Cardiac fibroblast (primary cell): ENCODE data around the gene INTS1.

Source experiments
- DNase-seq, 2 donors: peaks; one replicate each; pipeline versions ENCODE4 v3.0.0 to v3.0.0-alpha.2; 2010; ENCODE audit warnings: low read depth in 2 of 2
- H3K4me3 ChIP-seq, 2 donors: replicated peaks in 1 of 2; 1 replicate in 1 of 2; 2 replicates in 1 of 2; pipeline ENCODE4 v1.5.1; 2011; ENCODE audit warnings: low read depth in 2 of 2, low read length in 2 of 2, mild to moderate bottlenecking in 2 of 2, moderate library complexity in 1 of 2
- TF ChIP-seq, protein P1 (sequence below): IDR thresholded peaks from one replicate; pipeline ENCODE4 v1.5.1; 2011; ENCODE audit warnings: low read depth, mild to moderate bottlenecking, low read length, inconsistent platforms

Gene INTS1

DNA sequence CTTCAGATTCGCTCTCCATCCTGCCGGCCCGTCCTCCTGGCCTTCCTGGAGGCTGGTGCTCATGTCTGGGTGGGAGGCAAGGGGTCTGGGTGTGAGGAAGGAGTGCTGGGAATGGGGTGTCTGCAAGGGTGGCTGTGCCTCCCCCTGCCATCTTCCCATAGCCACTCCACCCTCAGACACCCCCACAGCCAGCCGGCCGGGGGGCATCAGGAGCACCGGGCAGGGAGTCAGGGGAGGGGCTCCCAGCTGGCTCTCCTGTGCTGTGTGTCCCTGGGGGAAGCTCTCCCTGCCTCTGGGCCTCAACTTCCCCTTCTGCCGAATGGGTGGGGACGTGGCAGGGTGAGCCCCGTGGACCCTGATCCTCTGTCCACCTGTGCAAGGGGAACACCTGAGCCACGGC lies 63.6 kb downstream of the INTS1 start:
- TF ChIP-seq, protein P1, sequence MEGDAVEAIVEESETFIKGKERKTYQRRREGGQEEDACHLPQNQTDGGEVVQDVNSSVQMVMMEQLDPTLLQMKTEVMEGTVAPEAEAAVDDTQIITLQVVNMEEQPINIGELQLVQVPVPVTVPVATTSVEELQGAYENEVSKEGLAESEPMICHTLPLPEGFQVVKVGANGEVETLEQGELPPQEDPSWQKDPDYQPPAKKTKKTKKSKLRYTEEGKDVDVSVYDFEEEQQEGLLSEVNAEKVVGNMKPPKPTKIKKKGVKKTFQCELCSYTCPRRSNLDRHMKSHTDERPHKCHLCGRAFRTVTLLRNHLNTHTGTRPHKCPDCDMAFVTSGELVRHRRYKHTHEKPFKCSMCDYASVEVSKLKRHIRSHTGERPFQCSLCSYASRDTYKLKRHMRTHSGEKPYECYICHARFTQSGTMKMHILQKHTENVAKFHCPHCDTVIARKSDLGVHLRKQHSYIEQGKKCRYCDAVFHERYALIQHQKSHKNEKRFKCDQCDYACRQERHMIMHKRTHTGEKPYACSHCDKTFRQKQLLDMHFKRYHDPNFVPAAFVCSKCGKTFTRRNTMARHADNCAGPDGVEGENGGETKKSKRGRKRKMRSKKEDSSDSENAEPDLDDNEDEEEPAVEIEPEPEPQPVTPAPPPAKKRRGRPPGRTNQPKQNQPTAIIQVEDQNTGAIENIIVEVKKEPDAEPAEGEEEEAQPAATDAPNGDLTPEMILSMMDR = no peak
- no peak for DNase-seq
- H3K4me3 ChIP-seq = no peak overlapping the region

DNA sequence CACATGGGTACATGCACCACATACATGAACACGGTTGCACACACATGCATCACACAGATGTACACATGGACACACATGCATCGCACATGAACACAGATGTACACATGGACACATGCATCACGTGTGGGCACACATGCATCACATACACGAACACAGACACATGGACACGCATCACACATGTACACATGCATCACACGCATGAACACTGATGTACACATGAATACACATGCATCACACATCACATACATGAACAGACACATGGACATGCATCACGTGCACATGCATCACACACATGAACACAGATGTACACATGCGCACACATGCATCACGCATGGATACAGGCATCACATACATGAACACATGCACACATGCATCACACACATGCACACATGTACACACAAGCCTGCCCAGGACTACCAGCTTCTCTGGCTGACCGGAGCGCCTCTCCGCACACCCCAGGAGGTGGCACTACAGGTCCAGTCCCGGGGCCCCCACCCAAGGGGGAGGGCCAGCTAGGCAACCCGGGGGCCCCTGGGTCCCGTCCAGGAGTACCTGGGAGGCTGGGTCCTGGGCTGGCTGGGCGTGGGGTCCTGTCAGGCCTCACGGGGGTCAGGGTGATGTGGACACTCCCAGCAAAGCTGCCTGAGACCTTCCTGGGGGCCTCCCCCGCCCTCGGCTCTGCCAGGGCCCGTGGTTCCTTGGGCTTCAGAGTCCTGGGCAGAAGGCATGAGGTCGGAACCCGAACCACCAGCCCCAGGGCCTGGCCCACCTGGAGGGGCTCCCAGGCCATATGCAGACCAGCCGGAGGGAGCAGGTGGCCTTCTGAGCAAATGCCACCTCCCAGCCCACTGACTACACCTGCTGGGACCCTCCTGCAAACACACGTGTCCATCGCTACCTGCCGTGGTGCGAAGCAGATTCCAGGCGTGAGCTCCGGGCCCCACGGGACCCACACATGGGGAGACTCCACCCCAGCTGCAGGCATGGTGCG lies 64.5 kb downstream of the INTS1 start:
- no peak overlapping the region for H3K4me3 ChIP-seq
- no peak for DNase-seq
- TF ChIP-seq, protein P1 = no peak

GRCh38 chr7:1438821-1439220 lies 65.4 kb downstream of the INTS1 start:
- no peak overlapping the region for H3K4me3 ChIP-seq
- no peak for DNase-seq
- TF ChIP-seq, protein P1 = no peak

- no peak for DNase-seq
Observed at GRCh38 chr7:1438208-1438607, 66.0 kb downstream of the INTS1 start.

DNA sequence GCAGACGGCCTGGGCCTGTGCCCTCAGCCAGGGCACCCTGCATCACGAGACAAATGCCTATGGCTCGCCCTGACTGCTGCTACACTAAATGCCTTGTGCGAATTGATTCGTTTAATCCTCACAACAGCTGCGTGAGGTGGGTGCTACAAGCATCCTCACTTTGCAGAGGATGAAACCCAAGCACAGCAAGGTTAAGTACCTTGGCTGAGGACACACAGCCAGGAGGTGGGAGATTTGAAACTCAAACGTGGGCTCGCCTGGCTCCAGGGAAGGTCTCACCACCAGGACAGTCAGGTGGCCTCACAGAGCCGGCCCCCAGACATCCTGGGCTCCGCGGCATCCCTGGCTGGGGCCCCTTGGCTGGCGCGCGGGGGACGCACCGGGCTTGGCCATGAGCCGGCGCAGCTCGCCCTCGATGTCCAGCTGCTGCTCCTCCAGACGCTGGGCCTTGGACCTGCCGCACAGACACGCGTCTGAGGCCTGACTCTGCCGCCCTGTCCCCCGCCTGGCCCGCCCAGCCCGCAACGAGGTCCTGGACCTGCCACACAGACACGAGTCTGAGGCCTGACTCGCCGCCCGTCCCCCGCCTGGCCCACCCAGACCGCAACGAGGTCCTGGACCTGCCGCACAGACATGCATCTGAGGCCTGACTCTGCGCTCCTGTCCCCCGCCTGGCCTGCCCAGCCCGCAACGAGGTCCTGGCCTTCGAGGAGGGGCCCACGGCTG lies 66.9 kb downstream of the INTS1 start:
- TF ChIP-seq, protein P1 = no peak
- no peak overlapping the region for H3K4me3 ChIP-seq
- no peak for DNase-seq

More at GRCh38 chr7:1438208-1438607, 66.0 kb downstream of the INTS1 start:
- TF ChIP-seq, protein P1 = no peak
- H3K4me3 ChIP-seq = no peak overlapping the region

DNA sequence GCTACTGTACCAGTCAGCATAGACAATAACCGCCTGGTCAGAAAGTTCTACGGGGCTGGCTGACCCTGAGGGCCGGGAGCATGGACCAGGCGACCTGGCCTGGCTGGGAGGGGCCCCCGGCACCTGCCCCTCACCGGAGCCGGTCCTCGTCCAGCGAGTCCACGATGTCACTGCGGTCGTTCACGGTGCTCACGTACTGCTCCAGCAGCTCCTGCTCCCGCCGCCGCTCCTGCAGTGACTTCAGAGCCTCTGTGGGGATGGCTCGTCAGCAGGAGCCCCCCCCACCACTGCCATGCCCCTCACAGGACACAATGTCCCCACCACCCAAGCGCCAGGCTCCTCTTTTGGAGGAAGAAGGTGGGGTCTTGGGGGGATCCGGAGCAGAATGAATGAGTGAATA lies 67.6 kb downstream of the INTS1 start:
- no peak for DNase-seq
- TF ChIP-seq, protein P1 = no peak
- no peak overlapping the region for H3K4me3 ChIP-seq
